Endothelial cell (in vitro differentiated cells): Measurements from ENCODE around the gene MRM1. TPM values are rescaled to one million over a fixed set of nuclear protein-coding genes. Genes with fewer than 3 reads are reported as not detected.

Experiments
- DNase-seq: peaks from one replicate; pipeline ENCODE4 v3.0.0; 2021; ENCODE audit warnings: low spot score
- H3K27ac Mint-ChIP-seq: one replicate; pipeline ENCODE4 v1.8.0; 2021; ENCODE audit warnings: mixed read lengths, inconsistent platforms; ENCODE audit not compliant: unreplicated experiment
- H3K27me3 Mint-ChIP-seq: one replicate; pipeline ENCODE4 v1.8.0; 2021; ENCODE audit warnings: mild to moderate bottlenecking, moderate library complexity, mixed read lengths, inconsistent platforms; ENCODE audit not compliant: unreplicated experiment
- H3K36me3 Mint-ChIP-seq: one replicate; pipeline ENCODE4 v1.8.0; 2021; ENCODE audit warnings: mild to moderate bottlenecking, low read depth, mixed read lengths, inconsistent platforms; ENCODE audit not compliant: unreplicated experiment
- H3K4me1 Mint-ChIP-seq: one replicate; pipeline ENCODE4 v1.8.0; 2021; ENCODE audit warnings: mild to moderate bottlenecking, mixed read lengths, inconsistent platforms; ENCODE audit not compliant: unreplicated experiment
- H3K4me3 Mint-ChIP-seq: one replicate; pipeline ENCODE4 v1.8.0; 2021; ENCODE audit warnings: mild to moderate bottlenecking, mixed read lengths, inconsistent platforms; ENCODE audit not compliant: unreplicated experiment
- H3K9me3 Mint-ChIP-seq: one replicate; pipeline ENCODE4 v1.8.0; 2021; ENCODE audit warnings: mixed read lengths, inconsistent platforms; ENCODE audit not compliant: unreplicated experiment
- CTCF ChIP-seq: fragments of 200-600 bp; sonication (generic); IDR thresholded peaks from one replicate; pipeline ENCODE4 v1.5.0; 2021; ENCODE audit warnings: antibody characterized with exemption; ENCODE audit not compliant: unreplicated experiment
- total RNA-seq: library from RNA; stranded (reverse); fragmentation: NEBNext Ultra II Directional; extraction: Animal tissue kit (Norgen Biotek cat#: 25700); gene quantifications from one replicate; pipeline ENCODE4 v1.2.1, GENCODE V29; 2021; ENCODE audit not compliant: unreplicated experiment

The MRM1 gene
- total RNA-seq, 1 donor from 2014 or later = 1.7 TPM

GRCh38 chr17:36641331-36641876 is 40.0 kb downstream of the MRM1 start:
- Mint-ChIP-seq H3K9me3 (no peaks in the 10 kb centered on the region), H3K36me3 (peaks cover 4% of the 10 kb centered on the region), H3K4me3 (no peak overlapping the region), H3K4me1 (peaks cover 9% of the 10 kb centered on the region), H3K27ac (no peak overlapping the region), H3K27me3 (peaks cover 12% of the 10 kb centered on the region)
- no peak for TF ChIP-seq CTCF
- DNase-seq = peak; percentile 31

GRCh38 chr17:36641877-36642845 is 40.8 kb downstream of the MRM1 start:
- Mint-ChIP-seq H3K4me3 (peak overlapping the region; percentile 88), H3K27me3 (peaks cover 11% of the 10 kb centered on the region), H3K9me3 (no peaks in the 10 kb centered on the region), H3K27ac (no peak overlapping the region), H3K4me1 (peaks cover 9% of the 10 kb centered on the region), H3K36me3 (peaks cover 4% of the 10 kb centered on the region)
- TF ChIP-seq CTCF = no peak
- DNase-seq = no peak

- DNase-seq = no peak
- Mint-ChIP-seq H3K27me3 (peaks cover 11% of the 10 kb centered on the region), H3K9me3 (no peaks in the 10 kb centered on the region), H3K27ac (no peak overlapping the region), H3K36me3 (peaks cover 4% of the 10 kb centered on the region), H3K4me3 (no peak overlapping the region), H3K4me1 (peaks cover 9% of the 10 kb centered on the region)
- TF ChIP-seq CTCF = no peak
Measured at GRCh38 chr17:36643086-36643685, 41.8 kb downstream of the MRM1 start.

- Mint-ChIP-seq H3K27ac (no peak overlapping the region), H3K4me1 (peaks cover 13% of the 10 kb centered on the region), H3K4me3 (no peak overlapping the region), H3K9me3 (no peaks in the 10 kb centered on the region), H3K27me3 (peaks cover 15% of the 10 kb centered on the region), H3K36me3 (peaks cover 4% of the 10 kb centered on the region)
- DNase-seq = no peak
- no peak for TF ChIP-seq CTCF
Measured at GRCh38 chr17:36645422-36645821, 44.0 kb downstream of the MRM1 start.
